ENCODE data around the gene HLA-DPA1.

The HLA-DPA1 gene

GRCh38 chr6:33017018-33017417 lies 56.4 kb downstream of the HLA-DPA1 start:
- DNase-seq (ENCODE audit: low read depth): no peak

- no peak for DNase-seq (ENCODE audit: low read depth)
Measured at GRCh38 chr6:33015798-33016197, 57.7 kb downstream of the HLA-DPA1 start.

- no peak for DNase-seq (ENCODE audit: low read depth)
Measured at GRCh38 chr6:33014841-33015634, 58.4 kb downstream of the HLA-DPA1 start.
